HL-60 (cell line): ENCODE measurements around the gene MLST8.

Source experiments
- DNase-seq, 2 experiments: peaks; one replicate each; pipeline ENCODE4 v3.0.0-alpha.2; 2010 to 2020; ENCODE audit warnings: low read depth in 1 of 2, low spot score in 1 of 2
- H3K27ac ChIP-seq: fragments of 250-450 bp; sonication (Bioruptor Pico); replicated peaks from 2 replicates; pipeline ENCODE4 v1.5.1; 2020; ENCODE audit warnings: mild to moderate bottlenecking, moderate library complexity
- H3K27me3 ChIP-seq: fragments of 250-450 bp; sonication (Bioruptor Pico); 2 replicates; pipeline ENCODE4 v1.5.1; 2021; ENCODE audit warnings: mild to moderate bottlenecking, moderate library complexity; ENCODE audit not compliant: insufficient read depth, poor library complexity, severe bottlenecking
- H3K4me3 ChIP-seq: replicated peaks from 2 replicates; pipeline ENCODE4 v1.5.1; 2011; ENCODE audit warnings: mild to moderate bottlenecking, control low read depth, low read length; ENCODE audit not compliant: insufficient read depth
- CTCF ChIP-seq: IDR thresholded peaks from one replicate; pipeline ENCODE4 v1.5.1; 2011; ENCODE audit warnings: low read length, control low read depth, inconsistent platforms; ENCODE audit not compliant: insufficient read depth
- GABPA ChIP-seq: IDR thresholded peaks from 2 replicates; pipeline ENCODE4 v1.6.1; 2012; ENCODE audit warnings: low read depth
- POLR2AphosphoS5 ChIP-seq: IDR thresholded peaks from 2 replicates; pipeline ENCODE4 v1.6.1; 2012; ENCODE audit warnings: low read depth
- REST ChIP-seq: IDR thresholded peaks from 2 replicates; pipeline ENCODE4 v1.6.1; 2012; ENCODE audit warnings: low read depth; ENCODE audit not compliant: insufficient replicate concordance
- SPI1 ChIP-seq: IDR thresholded peaks from 2 replicates; pipeline ENCODE4 v1.6.1; 2012; ENCODE audit warnings: low read depth, mild to moderate bottlenecking, borderline replicate concordance

The MLST8 gene

DNA sequence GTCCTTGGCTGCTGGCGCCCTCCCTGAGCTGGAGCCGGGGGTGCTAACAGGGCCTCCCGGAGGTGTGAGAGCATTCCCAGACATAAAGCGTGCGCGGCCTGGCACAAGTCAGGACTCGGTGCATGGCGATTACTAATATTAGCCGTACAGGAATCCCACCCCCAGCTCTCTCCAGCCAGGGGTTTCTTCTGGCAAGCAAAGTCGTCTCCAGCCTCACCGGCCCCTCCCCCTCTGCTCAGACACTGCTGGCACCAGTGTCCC, 13.9 kb upstream of the MLST8 start:
- peaks cover 19% of the 10 kb centered on the region for H3K27me3 ChIP-seq
- H3K4me3 ChIP-seq: no peak overlapping the region
- no peak overlapping the region for H3K27ac ChIP-seq
- no peak for DNase-seq
- TF ChIP-seq CTCF: no peak
- no peak for TF ChIP-seq REST
- no peak for TF ChIP-seq GABPA
- no peak for TF ChIP-seq POLR2AphosphoS5
- no peak for TF ChIP-seq SPI1

GRCh38 chr16:2194166-2194834, 11.0 kb upstream of the MLST8 start:
- DNase-seq: no peak
- H3K4me3 ChIP-seq: no peak overlapping the region
- H3K27me3 ChIP-seq: peaks cover 35% of the 10 kb centered on the region
- TF ChIP-seq REST: no peak
- no peak for TF ChIP-seq POLR2AphosphoS5
- no peak for TF ChIP-seq GABPA
- no peak for TF ChIP-seq CTCF
- no peak for TF ChIP-seq SPI1
- no peak overlapping the region for H3K27ac ChIP-seq

- no peak overlapping the region for H3K27ac ChIP-seq
- TF ChIP-seq SPI1: no peak
- TF ChIP-seq REST: no peak
- TF ChIP-seq GABPA: no peak
- TF ChIP-seq CTCF: peak; percentile 21
- peak in 1 of 2 experiments; percentile 61 for DNase-seq
- peaks cover 35% of the 10 kb centered on the region for H3K27me3 ChIP-seq
- H3K4me3 ChIP-seq: no peak overlapping the region
Measured at GRCh38 chr16:2194852-2195321, 10.4 kb upstream of the MLST8 start.
